ENCODE results near the gene EXTL1. TPM values are rescaled to one million over a fixed set of nuclear protein-coding genes. Genes with fewer than 3 reads are reported as not detected.

EXTL1 gene
- total and polyA plus RNA-seq, 4 donors: 0.08 to 0.63 (median 0.31) TPM

DNA sequence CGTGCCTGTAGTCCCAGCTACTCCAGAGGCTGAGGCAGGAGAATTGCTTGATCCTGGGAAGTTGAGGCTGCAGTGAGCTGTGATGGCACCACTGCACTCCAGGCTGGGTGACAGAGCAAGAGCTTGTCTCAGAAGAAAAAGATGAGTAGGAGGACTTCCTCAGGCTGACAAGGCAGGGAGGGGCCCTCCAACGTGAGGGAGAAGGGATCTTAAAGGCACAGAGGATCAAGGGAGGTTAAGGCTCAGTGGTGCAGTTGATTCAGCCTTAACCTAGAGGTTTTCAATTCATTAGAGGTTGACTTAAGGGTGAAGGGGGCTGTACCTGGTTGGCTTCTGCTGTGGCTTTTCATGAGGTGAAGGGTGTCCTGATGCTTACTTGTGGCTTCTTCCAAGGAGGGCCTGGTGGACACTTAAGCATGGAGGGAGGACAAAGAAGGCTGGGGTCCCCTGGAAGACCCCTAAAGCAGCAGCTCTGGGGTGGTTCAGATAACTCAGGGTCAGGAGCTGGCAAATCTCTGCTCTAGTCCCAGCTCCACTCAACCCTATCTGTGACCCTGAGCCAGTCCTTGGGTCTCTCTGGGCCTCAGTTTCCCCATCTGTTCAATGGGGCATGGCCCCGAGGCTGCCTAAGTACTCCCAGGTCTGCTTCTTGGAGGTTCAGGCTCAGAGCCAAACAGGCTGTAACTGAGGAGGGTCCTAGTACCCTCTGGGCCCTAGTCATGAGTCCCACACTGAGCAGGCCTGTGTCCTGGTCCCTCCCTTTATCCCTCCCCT lies 6.3 kb downstream of the EXTL1 start:
- DNase-seq (no peak), ATAC-seq (ENCODE audit: insufficient read depth, low FRiP score) (no peak)
- Histone ChIP-seq H3K9me3 (ENCODE audit: control insufficient read depth in 4 of 4, insufficient read depth in 3 of 4, low read length in 3 of 4) (no peaks in the 10 kb centered on the region), H3K27me3 (ENCODE audit: control insufficient read depth in 3 of 3, insufficient read depth in 3 of 3, low read length in 2 of 3) (no peaks in the 10 kb centered on the region), H3K9ac (ENCODE audit: insufficient read depth in 1 of 2, low read length in 2 of 2) (no peak overlapping the region), H3K4me3 (no peak overlapping the region), H3K4me1 (ENCODE audit: control insufficient read depth in 5 of 5, insufficient read depth in 5 of 5, low read length in 5 of 5) (peaks cover 0 to 4% (median 0%) of the 10 kb centered on the region in 5 donors), H3K36me3 (ENCODE audit: control insufficient read depth in 4 of 4, insufficient read depth in 4 of 4, low read length in 4 of 4) (no peaks in the 10 kb centered on the region), H3K27ac (ENCODE audit: low read depth in 1 of 2, low read length in 1 of 2) (no peak overlapping the region)
- TF ChIP-seq CTCF (IDR thresholded peaks at IDR 0.05; ENCODE audit: control extremely low read depth, extremely low read depth): no peak
- WGBS, 2 donors: 40% methylated on average over 3 of the region's 3 CpGs

GRCh38 chr1:26028490-26028980 lies 7.0 kb downstream of the EXTL1 start:
- 71 to 74% methylated on average over 8 of the region's 8 CpGs for WGBS, 2 donors
- Histone ChIP-seq H3K36me3 (ENCODE audit: control insufficient read depth in 4 of 4, insufficient read depth in 4 of 4, low read length in 4 of 4) (no peaks in the 10 kb centered on the region), H3K9me3 (ENCODE audit: control insufficient read depth in 4 of 4, insufficient read depth in 3 of 4, low read length in 3 of 4) (no peaks in the 10 kb centered on the region), H3K27me3 (ENCODE audit: control insufficient read depth in 3 of 3, insufficient read depth in 3 of 3, low read length in 2 of 3) (no peaks in the 10 kb centered on the region), H3K4me1 (ENCODE audit: control insufficient read depth in 5 of 5, insufficient read depth in 5 of 5, low read length in 5 of 5) (peaks cover 0 to 4% (median 0%) of the 10 kb centered on the region in 5 donors), H3K4me3 (no peak overlapping the region), H3K9ac (ENCODE audit: insufficient read depth in 1 of 2, low read length in 2 of 2) (no peak overlapping the region), H3K27ac (ENCODE audit: low read depth in 1 of 2, low read length in 1 of 2) (no peak overlapping the region)
- DNase-seq (no peak), ATAC-seq (ENCODE audit: insufficient read depth, low FRiP score) (no peak)
- TF ChIP-seq CTCF (IDR thresholded peaks at IDR 0.05; ENCODE audit: control extremely low read depth, extremely low read depth): no peak

- DNase-seq: no peak
- H3K36me3 ChIP-seq (ENCODE audit: control insufficient read depth in 4 of 4, insufficient read depth in 4 of 4, low read length in 4 of 4): no peaks in the 10 kb centered on the region
- no peaks in the 10 kb centered on the region for H3K4me1 ChIP-seq (ENCODE audit: control insufficient read depth in 5 of 5, insufficient read depth in 5 of 5, low read length in 5 of 5)
- TF ChIP-seq CTCF (IDR thresholded peaks at IDR 0.05; ENCODE audit: control extremely low read depth, extremely low read depth): no peak
- no peak overlapping the region for H3K9ac ChIP-seq (ENCODE audit: insufficient read depth in 1 of 2, low read length in 2 of 2)
- H3K4me3 ChIP-seq: no peak overlapping the region
- 77 to 80% methylated on average over 15 of the region's 15 CpGs for WGBS, 2 donors
- H3K27ac ChIP-seq (ENCODE audit: low read depth in 1 of 2, low read length in 1 of 2): no peak overlapping the region
- H3K9me3 ChIP-seq (ENCODE audit: control insufficient read depth in 4 of 4, insufficient read depth in 3 of 4, low read length in 3 of 4): no peaks in the 10 kb centered on the region
- no peaks in the 10 kb centered on the region for H3K27me3 ChIP-seq (ENCODE audit: control insufficient read depth in 3 of 3, insufficient read depth in 3 of 3, low read length in 2 of 3)
- ATAC-seq (ENCODE audit: insufficient read depth, low FRiP score): no peak
Measured at GRCh38 chr1:26029054-26029863, 7.7 kb downstream of the EXTL1 start.

All from lung (tissue), 12 donors.